Type B pancreatic cell (in vitro differentiated cells): ENCODE data around the gene FBN1. TPM values are rescaled to one million over a fixed set of nuclear protein-coding genes. Genes with fewer than 3 reads are reported as not detected.

Experiments
- DNase-seq: peaks from one replicate; pipeline ENCODE4 v3.0.0; 2021; ENCODE audit warnings: mixed read lengths; ENCODE audit not compliant: unreplicated experiment; ENCODE audit errors: extremely low spot score
- H3K27ac Mint-ChIP-seq: 2 replicates; pipeline ENCODE4 v1.8.0; 2021; ENCODE audit warnings: mild to moderate bottlenecking, mixed read lengths
- H3K27me3 Mint-ChIP-seq: 2 replicates; pipeline ENCODE4 v1.8.0; 2021; ENCODE audit warnings: mixed read lengths
- H3K36me3 Mint-ChIP-seq: 2 replicates; pipeline ENCODE4 v1.8.0; 2021; ENCODE audit warnings: mixed read lengths
- H3K4me1 Mint-ChIP-seq: one replicate; pipeline ENCODE4 v1.8.0; 2021; ENCODE audit warnings: mixed read lengths; ENCODE audit not compliant: unreplicated experiment
- H3K4me3 Mint-ChIP-seq: 2 replicates; pipeline ENCODE4 v1.8.0; 2021; ENCODE audit warnings: mild to moderate bottlenecking, mixed read lengths
- H3K9me3 Mint-ChIP-seq: 2 replicates; pipeline ENCODE4 v1.8.0; 2021; ENCODE audit warnings: mixed read lengths
- total RNA-seq: library from RNA; stranded (reverse); gene quantifications from 2 replicates; pipeline ENCODE4 v1.2.1, GENCODE V29; 2021; ENCODE audit warnings: low replicate concordance
- TF ChIP-seq, protein P1 (sequence below): fragments of 200-600 bp; sonication (generic); conservative IDR thresholded peaks from 2 replicates; pipeline ENCODE4 v1.5.0; 2021; ENCODE audit warnings: antibody characterized with exemption, mild to moderate bottlenecking

Gene FBN1
- total RNA-seq, 1 donor from 2014 or later: 58.4 TPM

DNA sequence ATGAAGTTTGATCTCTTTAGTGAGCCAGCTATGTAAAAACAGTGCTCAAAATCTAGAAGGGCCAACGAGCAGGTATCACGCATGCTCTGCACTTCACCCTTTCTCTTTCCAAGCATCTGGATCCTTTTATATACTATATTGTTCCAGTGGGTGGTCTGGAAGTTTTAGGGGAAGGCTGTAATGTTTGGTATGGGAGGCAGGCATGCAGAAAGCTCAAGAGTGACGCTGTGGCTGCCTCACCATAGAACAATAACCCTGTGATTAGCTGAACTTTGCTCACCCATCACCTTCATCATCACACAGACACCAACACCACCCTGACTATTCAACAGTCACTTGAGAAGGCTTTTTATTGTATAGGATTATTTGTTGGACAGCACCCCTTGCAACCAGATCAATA, 81.6 kb downstream of the FBN1 start:
- Mint-ChIP-seq H3K4me1 (peaks cover 36% of the 10 kb centered on the region), H3K4me3 (peak overlapping the region; percentile 20), H3K27me3 (no peaks in the 10 kb centered on the region), H3K36me3 (no peaks in the 10 kb centered on the region), H3K27ac (peak overlapping the region; percentile 57), H3K9me3 (peaks cover 6% of the 10 kb centered on the region)
- DNase-seq: no peak
- TF ChIP-seq, protein P1, sequence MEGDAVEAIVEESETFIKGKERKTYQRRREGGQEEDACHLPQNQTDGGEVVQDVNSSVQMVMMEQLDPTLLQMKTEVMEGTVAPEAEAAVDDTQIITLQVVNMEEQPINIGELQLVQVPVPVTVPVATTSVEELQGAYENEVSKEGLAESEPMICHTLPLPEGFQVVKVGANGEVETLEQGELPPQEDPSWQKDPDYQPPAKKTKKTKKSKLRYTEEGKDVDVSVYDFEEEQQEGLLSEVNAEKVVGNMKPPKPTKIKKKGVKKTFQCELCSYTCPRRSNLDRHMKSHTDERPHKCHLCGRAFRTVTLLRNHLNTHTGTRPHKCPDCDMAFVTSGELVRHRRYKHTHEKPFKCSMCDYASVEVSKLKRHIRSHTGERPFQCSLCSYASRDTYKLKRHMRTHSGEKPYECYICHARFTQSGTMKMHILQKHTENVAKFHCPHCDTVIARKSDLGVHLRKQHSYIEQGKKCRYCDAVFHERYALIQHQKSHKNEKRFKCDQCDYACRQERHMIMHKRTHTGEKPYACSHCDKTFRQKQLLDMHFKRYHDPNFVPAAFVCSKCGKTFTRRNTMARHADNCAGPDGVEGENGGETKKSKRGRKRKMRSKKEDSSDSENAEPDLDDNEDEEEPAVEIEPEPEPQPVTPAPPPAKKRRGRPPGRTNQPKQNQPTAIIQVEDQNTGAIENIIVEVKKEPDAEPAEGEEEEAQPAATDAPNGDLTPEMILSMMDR: no peak

DNA sequence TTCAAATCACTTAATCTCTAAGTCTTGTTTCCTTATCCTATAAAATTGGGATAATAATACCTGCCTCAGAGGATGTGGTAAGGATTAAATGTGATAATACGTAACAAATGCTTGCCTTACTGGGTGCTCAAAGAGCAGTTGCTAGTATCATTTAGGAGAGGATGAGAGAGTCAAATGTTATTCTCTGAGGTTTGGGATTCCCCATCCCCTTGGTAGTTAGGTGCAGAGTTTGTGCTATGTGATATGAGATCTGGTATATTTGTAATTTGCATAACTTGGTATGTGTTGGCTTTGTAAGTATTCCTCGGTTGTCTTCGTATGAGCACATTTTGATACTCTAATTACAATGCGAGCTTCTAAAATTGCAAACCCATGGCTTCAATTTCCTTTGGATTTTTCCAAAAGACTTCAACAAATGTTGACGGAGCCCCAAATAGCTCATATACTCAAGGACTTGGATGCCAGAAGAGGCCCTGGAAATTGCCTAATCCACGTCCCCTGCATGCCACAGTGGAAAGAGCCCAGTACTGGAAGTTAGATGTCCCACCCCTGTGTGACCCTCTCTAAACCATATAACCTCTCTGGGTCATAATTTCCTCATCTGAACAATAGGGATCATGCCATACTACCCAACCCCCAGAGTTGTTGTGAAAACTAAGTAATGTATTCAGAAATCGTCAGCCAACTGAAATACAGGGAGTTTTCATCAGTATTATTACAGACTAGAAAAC, 85.0 kb downstream of the FBN1 start:
- no peak for DNase-seq
- TF ChIP-seq, protein P1: no peak

DNA sequence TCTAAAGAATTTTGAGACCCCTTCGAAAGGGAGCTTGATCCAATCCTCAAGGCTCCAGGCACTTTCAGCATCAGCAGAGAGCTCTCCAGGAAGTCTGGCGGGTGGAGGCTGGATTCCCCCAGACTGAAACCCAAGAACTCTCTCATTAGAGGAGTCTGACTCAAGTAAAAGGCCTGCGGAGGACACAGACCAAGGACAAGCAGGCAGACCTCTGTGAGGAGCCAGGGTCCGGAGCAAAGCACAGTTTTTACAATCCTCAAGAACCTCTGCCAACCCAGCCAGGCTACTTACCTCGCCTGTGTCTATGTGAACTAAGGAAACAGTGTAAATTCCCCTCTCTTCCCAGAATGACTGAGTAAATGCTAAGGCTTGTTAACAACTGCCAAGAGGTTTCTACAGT, 86.2 kb downstream of the FBN1 start:
- H3K9me3 Mint-ChIP-seq: no peaks in the 10 kb centered on the region
- TF ChIP-seq, protein P1: no peak
- no peaks in the 10 kb centered on the region for H3K27me3 Mint-ChIP-seq
- no peak for DNase-seq
- peaks cover 36% of the 10 kb centered on the region for H3K4me1 Mint-ChIP-seq
- peak overlapping the region; percentile 8 for H3K27ac Mint-ChIP-seq
- H3K36me3 Mint-ChIP-seq: no peaks in the 10 kb centered on the region
- H3K4me3 Mint-ChIP-seq: peak overlapping the region; percentile 12

More for the DNA sequence above, 85.0 kb downstream of the FBN1 start:
- Mint-ChIP-seq H3K27ac (no peak overlapping the region), H3K4me3 (no peak overlapping the region), H3K4me1 (peaks cover 37% of the 10 kb centered on the region), H3K9me3 (no peaks in the 10 kb centered on the region), H3K27me3 (no peaks in the 10 kb centered on the region), H3K36me3 (no peaks in the 10 kb centered on the region)

DNA sequence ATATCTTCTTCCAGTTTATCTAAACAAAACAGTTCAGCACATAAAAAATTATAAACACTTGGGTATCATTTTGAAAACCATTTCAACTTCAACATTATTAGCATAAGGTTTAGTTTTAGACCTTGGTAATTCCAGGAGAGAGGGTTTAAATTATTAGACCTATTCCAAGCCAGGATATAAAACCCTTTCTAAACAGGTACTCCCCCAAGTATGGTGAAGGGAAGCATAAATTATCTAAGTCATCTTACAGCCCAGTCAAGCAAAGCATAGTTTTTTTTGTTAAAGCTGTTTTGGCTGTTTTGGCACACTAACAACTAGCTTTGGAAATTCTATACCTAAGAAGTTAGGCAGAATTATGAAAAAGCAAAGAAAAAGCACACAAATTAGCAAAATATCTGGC, 87.3 kb downstream of the FBN1 start:
- Mint-ChIP-seq H3K27ac (no peak overlapping the region), H3K36me3 (no peaks in the 10 kb centered on the region), H3K4me3 (no peak overlapping the region), H3K9me3 (no peaks in the 10 kb centered on the region), H3K4me1 (peaks cover 33% of the 10 kb centered on the region), H3K27me3 (no peaks in the 10 kb centered on the region)
- no peak for DNase-seq
- TF ChIP-seq, protein P1: no peak

DNA sequence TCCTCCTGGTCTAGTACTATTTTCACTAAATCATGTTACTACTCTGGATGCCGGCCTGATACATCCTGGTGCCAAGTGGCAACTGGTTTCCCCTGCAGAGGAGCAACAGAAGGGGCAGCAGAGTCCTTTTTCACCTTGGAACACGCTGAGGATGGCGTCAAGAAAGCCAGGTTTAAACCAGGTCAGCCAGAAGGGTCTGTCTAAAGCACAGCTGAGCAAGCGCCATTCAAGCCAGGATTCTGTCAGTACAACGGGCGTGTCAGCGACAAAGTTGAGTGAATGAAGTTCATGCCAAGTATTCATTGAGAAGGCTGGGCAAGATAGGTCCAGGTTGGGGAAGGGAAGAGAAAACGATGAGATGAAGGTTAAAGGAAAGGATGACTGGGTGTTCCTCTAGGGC, 88.2 kb downstream of the FBN1 start:
- H3K4me1 Mint-ChIP-seq: peaks cover 33% of the 10 kb centered on the region
- TF ChIP-seq, protein P1: no peak
- no peak overlapping the region for H3K27ac Mint-ChIP-seq
- H3K4me3 Mint-ChIP-seq: no peak overlapping the region
- no peaks in the 10 kb centered on the region for H3K9me3 Mint-ChIP-seq
- H3K36me3 Mint-ChIP-seq: no peaks in the 10 kb centered on the region
- no peak for DNase-seq
- H3K27me3 Mint-ChIP-seq: no peaks in the 10 kb centered on the region
